Measurements from ENCODE around the gene ARF6. TPM values are rescaled to one million over a fixed set of nuclear protein-coding genes. Genes with fewer than 3 reads are reported as not detected.
A peak's percentile ranks its signal among the peaks of the same experiment; 100 is the strongest.
"Not testable (repeated sequence)": the region's sequence is repeated elsewhere in the genome, so short reads cannot be mapped to it uniquely, and the experiment has no call there.

Gene ARF6
- total and polyA plus RNA-seq, 4 donors: 20.3 to 56.2 (median 24.5) TPM

DNA sequence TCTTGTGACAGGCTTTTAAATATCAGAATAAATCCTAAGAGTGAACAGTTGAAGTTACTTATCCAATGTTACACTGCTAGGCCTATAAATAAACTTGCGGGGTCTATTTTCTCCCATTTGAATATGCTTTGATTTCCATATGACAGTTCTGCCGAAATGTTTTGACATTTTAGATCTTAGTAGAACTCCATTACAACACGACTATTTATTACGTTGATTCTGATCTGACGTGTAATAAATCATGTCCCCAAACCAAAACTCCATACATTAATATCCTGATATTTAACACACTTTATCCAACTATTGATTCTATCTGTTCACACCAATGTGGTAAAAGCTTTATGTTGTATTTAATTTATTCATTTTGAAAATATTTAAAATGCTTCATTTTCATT is 24.2 kb upstream of the ARF6 start:
- Histone ChIP-seq H3K36me3 (ENCODE audit: control insufficient read depth in 4 of 4, insufficient read depth in 3 of 4, low read depth in 1 of 4, low read length in 3 of 4) (no peaks in the 10 kb centered on the region), H3K9me3 (ENCODE audit: control insufficient read depth in 4 of 4, low read length in 3 of 4) (no peaks in the 10 kb centered on the region), H3K4me3 (ENCODE audit: low read depth in 1 of 3, low read length in 3 of 3) (peak overlapping the region in 2 of 3 donors; percentile 59 to 62), H3K27me3 (ENCODE audit: control insufficient read depth in 4 of 4, insufficient read depth in 4 of 4, low read length in 3 of 4) (no peaks in the 10 kb centered on the region), H3K27ac (ENCODE audit: low read depth in 1 of 2, low read length in 2 of 2) (peak overlapping the region; percentile 64 to 78), H3K9ac (ENCODE audit: low read depth in 1 of 2, low read length in 2 of 2) (peak overlapping the region; percentile 8 to 83), H3K4me1 (ENCODE audit: control insufficient read depth in 4 of 4, insufficient read depth in 4 of 4, low read length in 3 of 4) (peaks cover 0 to 21% (median 5%) of the 10 kb centered on the region in 4 donors)
- TF ChIP-seq, protein P1, sequence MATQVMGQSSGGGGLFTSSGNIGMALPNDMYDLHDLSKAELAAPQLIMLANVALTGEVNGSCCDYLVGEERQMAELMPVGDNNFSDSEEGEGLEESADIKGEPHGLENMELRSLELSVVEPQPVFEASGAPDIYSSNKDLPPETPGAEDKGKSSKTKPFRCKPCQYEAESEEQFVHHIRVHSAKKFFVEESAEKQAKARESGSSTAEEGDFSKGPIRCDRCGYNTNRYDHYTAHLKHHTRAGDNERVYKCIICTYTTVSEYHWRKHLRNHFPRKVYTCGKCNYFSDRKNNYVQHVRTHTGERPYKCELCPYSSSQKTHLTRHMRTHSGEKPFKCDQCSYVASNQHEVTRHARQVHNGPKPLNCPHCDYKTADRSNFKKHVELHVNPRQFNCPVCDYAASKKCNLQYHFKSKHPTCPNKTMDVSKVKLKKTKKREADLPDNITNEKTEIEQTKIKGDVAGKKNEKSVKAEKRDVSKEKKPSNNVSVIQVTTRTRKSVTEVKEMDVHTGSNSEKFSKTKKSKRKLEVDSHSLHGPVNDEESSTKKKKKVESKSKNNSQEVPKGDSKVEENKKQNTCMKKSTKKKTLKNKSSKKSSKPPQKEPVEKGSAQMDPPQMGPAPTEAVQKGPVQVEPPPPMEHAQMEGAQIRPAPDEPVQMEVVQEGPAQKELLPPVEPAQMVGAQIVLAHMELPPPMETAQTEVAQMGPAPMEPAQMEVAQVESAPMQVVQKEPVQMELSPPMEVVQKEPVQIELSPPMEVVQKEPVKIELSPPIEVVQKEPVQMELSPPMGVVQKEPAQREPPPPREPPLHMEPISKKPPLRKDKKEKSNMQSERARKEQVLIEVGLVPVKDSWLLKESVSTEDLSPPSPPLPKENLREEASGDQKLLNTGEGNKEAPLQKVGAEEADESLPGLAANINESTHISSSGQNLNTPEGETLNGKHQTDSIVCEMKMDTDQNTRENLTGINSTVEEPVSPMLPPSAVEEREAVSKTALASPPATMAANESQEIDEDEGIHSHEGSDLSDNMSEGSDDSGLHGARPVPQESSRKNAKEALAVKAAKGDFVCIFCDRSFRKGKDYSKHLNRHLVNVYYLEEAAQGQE (IDR thresholded peaks at IDR 0.05): no peak
- TF ChIP-seq HNF4A (conservative IDR thresholded peaks at IDR 0.05): no peak
- no peak for TF ChIP-seq EGR1 (IDR thresholded peaks at IDR 0.05; ENCODE audit: low read depth in 2 of 2)
- no peak for DNase-seq (ENCODE audit: low spot score)
- WGBS: 64% methylated on average over 5 of the region's 5 CpGs

DNA sequence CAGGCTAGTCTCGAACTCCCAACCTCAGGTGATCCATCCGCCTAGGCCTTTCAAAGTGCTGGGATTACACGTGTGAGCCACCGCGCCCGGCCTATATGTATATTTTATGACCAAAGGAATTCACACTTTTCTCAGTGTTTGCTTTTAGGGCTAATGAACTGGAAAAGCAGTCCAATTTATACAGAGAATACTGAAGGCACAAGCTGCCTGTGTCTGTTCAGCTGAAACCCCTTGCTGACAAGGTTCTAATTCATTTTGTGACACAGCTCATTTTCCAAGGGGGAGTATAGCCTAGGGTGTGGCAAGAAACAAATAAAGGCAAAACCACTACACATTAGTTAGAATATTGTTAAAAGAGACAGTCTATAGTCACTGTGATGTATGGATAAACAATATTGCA is 22.0 kb upstream of the ARF6 start:
- no peak for TF ChIP-seq FOXA1 (IDR thresholded peaks at IDR 0.05)
- no peak for TF ChIP-seq TAF1 (conservative IDR thresholded peaks at IDR 0.05)
- no peak for TF ChIP-seq NR2F2 (IDR thresholded peaks at IDR 0.05)
- no peak for TF ChIP-seq HNF4G (IDR thresholded peaks at IDR 0.05)
- no peak for TF ChIP-seq EGR1 (IDR thresholded peaks at IDR 0.05; ENCODE audit: low read depth in 2 of 2)
- no peak for TF ChIP-seq JUND (IDR thresholded peaks at IDR 0.05)
- TF ChIP-seq GABPA (IDR thresholded peaks at IDR 0.05 in 1 of 2, conservative IDR thresholded peaks at IDR 0.05 in 1 of 2): no peak
- TF ChIP-seq, protein P2, sequence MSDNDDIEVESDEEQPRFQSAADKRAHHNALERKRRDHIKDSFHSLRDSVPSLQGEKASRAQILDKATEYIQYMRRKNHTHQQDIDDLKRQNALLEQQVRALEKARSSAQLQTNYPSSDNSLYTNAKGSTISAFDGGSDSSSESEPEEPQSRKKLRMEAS (IDR thresholded peaks at IDR 0.05): no peak
- TF ChIP-seq, protein P1 (IDR thresholded peaks at IDR 0.05): no peak
- no peak for TF ChIP-seq ATF3 (IDR thresholded peaks at IDR 0.05)
- Histone ChIP-seq H3K9me3 (ENCODE audit: control insufficient read depth in 4 of 4, low read length in 3 of 4) (no peaks in the 10 kb centered on the region), H3K36me3 (ENCODE audit: control insufficient read depth in 4 of 4, insufficient read depth in 3 of 4, low read depth in 1 of 4, low read length in 3 of 4) (no peaks in the 10 kb centered on the region), H3K9ac (ENCODE audit: low read depth in 1 of 2, low read length in 2 of 2) (no peak overlapping the region), H3K27me3 (ENCODE audit: control insufficient read depth in 4 of 4, insufficient read depth in 4 of 4, low read length in 3 of 4) (no peaks in the 10 kb centered on the region), H3K4me3 (ENCODE audit: low read depth in 1 of 3, low read length in 3 of 3) (no peak overlapping the region), H3K4me1 (ENCODE audit: control insufficient read depth in 4 of 4, insufficient read depth in 4 of 4, low read length in 3 of 4) (peaks cover 0 to 12% (median 2%) of the 10 kb centered on the region in 4 donors), H3K27ac (ENCODE audit: low read depth in 1 of 2, low read length in 2 of 2) (no peak overlapping the region)
- DNase-seq (ENCODE audit: low spot score): no peak
- WGBS: 94% methylated on average over 6 of the region's 6 CpGs

GRCh38 chr14:49873548-49873947 is 19.3 kb upstream of the ARF6 start:
- not testable (repeated sequence) for H3K9me3 ChIP-seq (ENCODE audit: control insufficient read depth in 4 of 4, low read length in 3 of 4); H3K4me1 ChIP-seq (ENCODE audit: control insufficient read depth in 4 of 4, insufficient read depth in 4 of 4, low read length in 3 of 4); H3K36me3 ChIP-seq (ENCODE audit: control insufficient read depth in 4 of 4, insufficient read depth in 3 of 4, low read depth in 1 of 4, low read length in 3 of 4); H3K27me3 ChIP-seq (ENCODE audit: control insufficient read depth in 4 of 4, insufficient read depth in 4 of 4, low read length in 3 of 4); H3K4me3 ChIP-seq (ENCODE audit: low read depth in 1 of 3, low read length in 3 of 3); DNase-seq (ENCODE audit: low spot score); H3K27ac ChIP-seq (ENCODE audit: low read depth in 1 of 2, low read length in 2 of 2); H3K9ac ChIP-seq (ENCODE audit: low read depth in 1 of 2, low read length in 2 of 2)
- WGBS: 91% methylated on average over 6 of the region's 6 CpGs

All from liver (tissue), 9 donors.